ENCODE data around the gene UBLCP1. TPM values are rescaled to one million over a fixed set of nuclear protein-coding genes. Genes with fewer than 3 reads are reported as not detected.
"Not testable (repeated sequence)": the region's sequence is repeated elsewhere in the genome, so short reads cannot be mapped to it uniquely, and the experiment has no call there.

The UBLCP1 gene
- total RNA-seq, 3 donors from 2014 or later (not counting 1 experiment from before 2014, with no cell fraction given), result 30.0 to 37.9 (median 32.1) TPM

DNA sequence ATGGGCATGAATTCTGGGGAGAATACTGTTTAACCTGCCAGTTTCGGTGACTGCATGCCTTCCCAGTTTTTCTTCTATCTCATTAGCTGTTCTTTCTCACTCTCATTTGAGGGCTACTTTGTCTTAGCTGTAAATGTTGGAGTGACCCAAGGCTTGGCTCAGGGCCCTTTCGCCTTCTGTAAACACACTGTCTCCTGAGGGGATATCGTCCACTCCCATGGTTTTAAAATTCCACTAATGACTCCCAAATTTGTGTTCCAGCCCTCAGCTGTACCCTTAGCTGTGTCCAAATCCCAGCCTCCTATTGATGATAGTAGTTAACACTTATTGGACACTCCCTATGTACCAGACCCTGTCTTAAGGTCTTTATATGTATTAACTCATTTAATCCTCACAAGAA, 39.6 kb upstream of the UBLCP1 start:
- no peak for ATAC-seq
- H3K4me3 ChIP-seq (ENCODE audit: low read length), result no peak overlapping the region
- Mint-ChIP-seq H3K4me3 (no peak overlapping the region), H3K4me1 (peaks cover 7 to 8% of the 10 kb centered on the region in 2 donors), H3K9me3 (no peaks in the 10 kb centered on the region), H3K27ac (no peak overlapping the region), H3K36me3 (no peaks in the 10 kb centered on the region), H3K27me3 (ENCODE audit: low read depth in 2 of 2) (peaks cover 0 to 18% of the 10 kb centered on the region in 2 donors)
- TF ChIP-seq, protein P1, sequence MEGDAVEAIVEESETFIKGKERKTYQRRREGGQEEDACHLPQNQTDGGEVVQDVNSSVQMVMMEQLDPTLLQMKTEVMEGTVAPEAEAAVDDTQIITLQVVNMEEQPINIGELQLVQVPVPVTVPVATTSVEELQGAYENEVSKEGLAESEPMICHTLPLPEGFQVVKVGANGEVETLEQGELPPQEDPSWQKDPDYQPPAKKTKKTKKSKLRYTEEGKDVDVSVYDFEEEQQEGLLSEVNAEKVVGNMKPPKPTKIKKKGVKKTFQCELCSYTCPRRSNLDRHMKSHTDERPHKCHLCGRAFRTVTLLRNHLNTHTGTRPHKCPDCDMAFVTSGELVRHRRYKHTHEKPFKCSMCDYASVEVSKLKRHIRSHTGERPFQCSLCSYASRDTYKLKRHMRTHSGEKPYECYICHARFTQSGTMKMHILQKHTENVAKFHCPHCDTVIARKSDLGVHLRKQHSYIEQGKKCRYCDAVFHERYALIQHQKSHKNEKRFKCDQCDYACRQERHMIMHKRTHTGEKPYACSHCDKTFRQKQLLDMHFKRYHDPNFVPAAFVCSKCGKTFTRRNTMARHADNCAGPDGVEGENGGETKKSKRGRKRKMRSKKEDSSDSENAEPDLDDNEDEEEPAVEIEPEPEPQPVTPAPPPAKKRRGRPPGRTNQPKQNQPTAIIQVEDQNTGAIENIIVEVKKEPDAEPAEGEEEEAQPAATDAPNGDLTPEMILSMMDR (IDR thresholded peaks at IDR 0.05), result no peak
- no peaks in the 10 kb centered on the region for H3K27me3 ChIP-seq (ENCODE audit: control insufficient read depth, insufficient read depth, low read length)
- H3K4me1 ChIP-seq (ENCODE audit: control insufficient read depth, insufficient read depth, low read length), result peaks cover 3% of the 10 kb centered on the region
- no peak for DNase-seq
- H3K9me3 ChIP-seq (ENCODE audit: control insufficient read depth, insufficient read depth, low read length), result no peaks in the 10 kb centered on the region
- H3K27ac ChIP-seq (ENCODE audit: low read length), result no peak overlapping the region
- intact Hi-C loops (cut with micrococcal nuclease), result no loop called here
- 100% methylated on average over 2 of the region's 3 CpGs for WGBS (ENCODE audit: insufficient coverage)
- no peaks in the 10 kb centered on the region for H3K36me3 ChIP-seq (ENCODE audit: control insufficient read depth, insufficient read depth, low read length)

DNA sequence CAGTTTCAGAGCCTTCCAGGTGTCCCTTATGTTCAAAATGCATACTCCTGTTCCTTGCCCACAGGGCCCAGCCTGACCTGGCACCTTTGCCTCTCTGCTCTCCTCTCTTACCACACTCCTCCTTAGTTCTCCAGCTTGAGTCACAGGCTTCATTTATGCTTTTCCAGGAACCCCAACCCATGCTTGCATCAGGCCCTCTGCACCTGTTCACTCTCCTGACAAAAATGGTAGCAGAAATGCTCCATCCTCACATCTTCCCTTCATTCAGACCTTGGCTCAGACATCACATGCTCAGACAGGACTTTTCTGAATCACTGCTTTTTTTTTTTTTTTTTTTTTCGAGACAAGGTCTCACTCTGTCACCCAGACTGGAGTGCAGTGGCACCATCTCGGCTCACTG, 38.6 kb upstream of the UBLCP1 start:
- ATAC-seq (no peak), DNase-seq (no peak)
- peaks cover 0 to 18% of the 10 kb centered on the region in 2 donors for H3K27me3 Mint-ChIP-seq (ENCODE audit: low read depth in 2 of 2)
- no peaks in the 10 kb centered on the region for H3K36me3 ChIP-seq (ENCODE audit: control insufficient read depth, insufficient read depth, low read length)
- no peak overlapping the region for H3K4me3 Mint-ChIP-seq
- H3K4me3 ChIP-seq (ENCODE audit: low read length), result no peak overlapping the region
- no peaks in the 10 kb centered on the region for H3K9me3 ChIP-seq (ENCODE audit: control insufficient read depth, insufficient read depth, low read length)
- TF ChIP-seq, protein P1 (IDR thresholded peaks at IDR 0.05), result no peak
- no peaks in the 10 kb centered on the region for H3K36me3 Mint-ChIP-seq
- H3K9me3 Mint-ChIP-seq, result no peaks in the 10 kb centered on the region
- H3K4me1 Mint-ChIP-seq, result peaks cover 7 to 8% of the 10 kb centered on the region in 2 donors
- H3K27ac ChIP-seq (ENCODE audit: low read length), result no peak overlapping the region
- H3K4me1 ChIP-seq (ENCODE audit: control insufficient read depth, insufficient read depth, low read length), result peaks cover 3% of the 10 kb centered on the region
- intact Hi-C loops (cut with micrococcal nuclease), result no loop called here
- WGBS (ENCODE audit: insufficient coverage), result 93% methylated on average over 1 of the region's 2 CpGs
- no peaks in the 10 kb centered on the region for H3K27me3 ChIP-seq (ENCODE audit: control insufficient read depth, insufficient read depth, low read length)
- no peak overlapping the region for H3K27ac Mint-ChIP-seq

DNA sequence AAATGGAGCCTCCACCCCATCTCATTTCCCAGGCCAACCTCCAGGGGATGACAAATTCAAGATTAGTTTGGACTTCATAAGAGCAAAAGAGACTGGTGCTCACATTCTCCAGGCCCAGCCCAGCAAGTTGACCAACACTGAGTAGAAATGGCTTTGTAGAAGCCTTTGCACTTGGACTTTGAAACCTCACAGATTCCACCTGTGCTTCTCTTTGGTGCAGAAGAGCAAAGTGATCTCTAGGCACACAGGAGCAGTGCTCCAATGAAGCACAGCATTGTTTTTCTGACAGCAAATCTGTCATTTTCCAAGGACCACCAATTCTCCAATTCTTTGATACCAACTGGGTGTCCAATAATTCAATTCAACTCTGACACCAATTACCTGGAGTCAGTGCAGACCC, 36.6 kb upstream of the UBLCP1 start:
- H3K4me3 ChIP-seq (ENCODE audit: low read length), result no peak overlapping the region
- no peaks in the 10 kb centered on the region for H3K36me3 Mint-ChIP-seq
- DNase-seq (no peak), ATAC-seq (no peak)
- H3K36me3 ChIP-seq (ENCODE audit: control insufficient read depth, insufficient read depth, low read length), result no peaks in the 10 kb centered on the region
- H3K9me3 ChIP-seq (ENCODE audit: control insufficient read depth, insufficient read depth, low read length), result no peaks in the 10 kb centered on the region
- H3K27me3 ChIP-seq (ENCODE audit: control insufficient read depth, insufficient read depth, low read length), result no peaks in the 10 kb centered on the region
- no peak overlapping the region for H3K27ac Mint-ChIP-seq
- no peak overlapping the region for H3K27ac ChIP-seq (ENCODE audit: low read length)
- H3K9me3 Mint-ChIP-seq, result no peaks in the 10 kb centered on the region
- H3K27me3 Mint-ChIP-seq (ENCODE audit: low read depth in 2 of 2), result peaks cover under 1 to 20% of the 10 kb centered on the region in 2 donors
- H3K4me1 ChIP-seq (ENCODE audit: control insufficient read depth, insufficient read depth, low read length), result no peaks in the 10 kb centered on the region
- H3K4me1 Mint-ChIP-seq, result no peaks in the 10 kb centered on the region
- intact Hi-C loops (cut with micrococcal nuclease), result no loop called here
- H3K4me3 Mint-ChIP-seq, result no peak overlapping the region
- TF ChIP-seq, protein P1 (IDR thresholded peaks at IDR 0.05), result no peak

DNA sequence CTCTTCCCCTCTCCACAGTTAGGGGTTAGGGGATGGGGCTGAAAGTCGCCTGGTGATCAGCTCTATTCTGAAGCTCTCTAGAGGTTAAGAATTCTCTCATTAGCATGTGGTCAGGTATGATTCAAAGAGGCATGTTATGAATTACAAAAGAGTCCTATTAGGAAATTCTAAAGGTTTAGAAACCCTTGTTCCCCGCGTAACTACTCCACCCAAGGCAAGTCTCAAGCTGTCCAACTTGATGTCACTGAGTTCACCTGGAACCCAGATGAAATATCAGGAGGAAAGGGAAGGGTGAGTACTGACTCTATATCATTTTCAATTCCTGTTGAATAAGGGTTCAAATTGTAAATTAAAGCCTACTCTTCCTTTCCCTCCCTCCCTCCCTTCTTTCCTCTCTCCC, 35.6 kb upstream of the UBLCP1 start:
- 97% methylated on average over 3 of the region's 3 CpGs for WGBS (ENCODE audit: insufficient coverage)
- DNase-seq (no peak), ATAC-seq (no peak)
- Mint-ChIP-seq H3K27me3 (ENCODE audit: low read depth in 2 of 2) (peaks cover 9 to 23% of the 10 kb centered on the region in 2 donors), H3K36me3 (no peaks in the 10 kb centered on the region), H3K4me1 (no peaks in the 10 kb centered on the region), H3K27ac (no peak overlapping the region), H3K9me3 (no peaks in the 10 kb centered on the region), H3K4me3 (no peak overlapping the region)
- intact Hi-C loops (cut with micrococcal nuclease), result no loop called here
- Histone ChIP-seq H3K4me1 (ENCODE audit: control insufficient read depth, insufficient read depth, low read length) (no peaks in the 10 kb centered on the region), H3K36me3 (ENCODE audit: control insufficient read depth, insufficient read depth, low read length) (no peaks in the 10 kb centered on the region), H3K4me3 (ENCODE audit: low read length) (no peak overlapping the region), H3K9me3 (ENCODE audit: control insufficient read depth, insufficient read depth, low read length) (no peaks in the 10 kb centered on the region), H3K27ac (ENCODE audit: low read length) (no peak overlapping the region), H3K27me3 (ENCODE audit: control insufficient read depth, insufficient read depth, low read length) (no peaks in the 10 kb centered on the region)
- TF ChIP-seq, protein P1 (IDR thresholded peaks at IDR 0.05), result no peak

DNA sequence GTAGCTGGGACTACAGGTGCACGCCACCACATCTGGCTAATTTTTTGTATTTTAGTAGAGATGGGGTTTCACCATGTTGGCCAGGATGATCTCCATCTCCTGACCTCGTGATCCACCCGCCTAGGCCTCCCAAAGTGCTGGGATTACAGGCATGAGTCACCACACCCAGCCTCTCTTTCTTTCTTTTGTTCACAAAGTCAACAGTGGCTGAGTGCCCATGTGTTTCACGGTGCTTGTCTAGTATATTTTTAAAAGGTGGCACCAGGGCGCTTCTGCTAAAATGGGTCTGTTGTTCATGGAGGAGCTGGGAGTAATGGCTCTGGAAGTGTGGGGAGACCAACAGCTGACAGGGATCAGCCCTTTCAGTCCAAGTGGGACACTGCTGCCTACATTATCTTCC, 35.0 kb upstream of the UBLCP1 start:
- H3K9me3 ChIP-seq (ENCODE audit: control insufficient read depth, insufficient read depth, low read length); H3K9me3 Mint-ChIP-seq; H3K27ac ChIP-seq (ENCODE audit: low read length); DNase-seq; ATAC-seq; H3K36me3 Mint-ChIP-seq; H3K4me1 Mint-ChIP-seq; intact Hi-C loops (cut with micrococcal nuclease); H3K36me3 ChIP-seq (ENCODE audit: control insufficient read depth, insufficient read depth, low read length); H3K4me3 Mint-ChIP-seq; H3K4me3 ChIP-seq (ENCODE audit: low read length); H3K27me3 ChIP-seq (ENCODE audit: control insufficient read depth, insufficient read depth, low read length); H3K4me1 ChIP-seq (ENCODE audit: control insufficient read depth, insufficient read depth, low read length); H3K27ac Mint-ChIP-seq: not testable (repeated sequence)
- 96% methylated on average over 5 of the region's 5 CpGs for WGBS (ENCODE audit: insufficient coverage)
- H3K27me3 Mint-ChIP-seq (ENCODE audit: low read depth in 2 of 2), result peaks cover 9 to 23% of the 10 kb centered on the region in 2 donors
